AG08395 (cell line): ENCODE data around the gene KLHL17.
"Not testable (repeated sequence)": the region's sequence is repeated elsewhere in the genome, so short reads cannot be mapped to it uniquely, and the experiment has no call there.

Experiments used
- DNase-seq: peaks from one replicate; pipeline ENCODE4 v3.0.0; 2012; ENCODE audit warnings: mixed read lengths, low spot score

The KLHL17 gene

GRCh38 chr1:1003618-1004419 lies 43.4 kb downstream of the KLHL17 start:
- no peak for DNase-seq

- DNase-seq: no peak
These were observed 44.0 kb downstream of the KLHL17 start for GRCh38 chr1:1004420-1004779.

- no peak for DNase-seq
These were observed 44.7 kb downstream of the KLHL17 start for GRCh38 chr1:1004780-1005697.

GRCh38 chr1:1005774-1006304 lies 45.5 kb downstream of the KLHL17 start:
- no peak for DNase-seq

GRCh38 chr1:1006305-1007159 lies 46.1 kb downstream of the KLHL17 start:
- no peak for DNase-seq

- not testable (repeated sequence) for DNase-seq
These were observed 49.7 kb downstream of the KLHL17 start for GRCh38 chr1:1010131-1010530.

- DNase-seq: no peak
These were observed 51.1 kb downstream of the KLHL17 start for GRCh38 chr1:1011396-1011949.

GRCh38 chr1:1012736-1013104 lies 52.3 kb downstream of the KLHL17 start:
- DNase-seq: not testable (repeated sequence)

- DNase-seq: peak; percentile 81
These were observed 52.9 kb downstream of the KLHL17 start, which contains the start of gene ISG15 for GRCh38 chr1:1013105-1013921. TSS of gene ISG15 (plus strand) at chr1:1013497. CDS start at chr1:1013574, 77 bp downstream.

GRCh38 chr1:1013922-1014648 lies 53.7 kb downstream of the KLHL17 start:
- DNase-seq: peak; percentile 50

- DNase-seq: no peak
These were observed 54.7 kb downstream of the KLHL17 start for GRCh38 chr1:1014799-1015681.
